Colon (tissue), 2 donors: Measurements from ENCODE around the gene SH2D4B.

Experiments
- FAIRE-seq: peaks from 2 replicates; lab custom pipeline; 2012; peaks lifted over from hg19 to GRCh38; lab: Jason Lieb, UNC
- donor health status: control.
- donor health status: control.

SH2D4B gene

DNA sequence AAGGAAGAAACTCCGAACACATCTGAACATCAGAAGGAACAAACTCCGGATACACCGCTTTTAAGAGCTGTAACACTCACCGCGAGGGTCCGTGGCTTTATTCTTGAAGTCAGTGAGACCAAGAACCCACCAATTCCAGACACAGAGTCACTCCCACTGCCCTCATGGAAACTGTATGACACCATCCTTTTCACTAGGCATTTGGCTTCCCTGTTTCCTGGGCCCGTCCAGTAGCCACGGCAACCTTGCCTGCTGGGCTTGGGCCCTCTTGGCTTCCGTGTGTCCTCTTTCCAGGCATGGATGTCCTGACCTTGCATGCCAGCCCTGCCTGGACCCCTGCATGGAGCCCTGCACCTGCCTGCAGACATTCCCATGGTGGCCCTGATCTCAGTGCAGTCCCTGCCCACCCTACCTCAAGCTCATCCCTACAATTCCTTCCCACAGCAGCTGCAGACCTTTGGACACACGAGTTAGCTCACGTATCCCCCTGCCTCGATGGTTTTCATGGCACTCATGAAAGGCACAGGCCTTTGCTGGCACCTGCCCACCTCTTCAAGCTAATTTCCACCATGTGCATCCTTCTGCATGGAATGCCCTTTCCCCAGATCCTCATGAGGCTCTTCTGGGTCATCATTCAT lies 6.7 kb downstream of the SH2D4B start:
- no peak for FAIRE-seq

- FAIRE-seq: no peak
These were observed 7.7 kb downstream of the SH2D4B start for GRCh38 chr10:80545258-80545881.

GRCh38 chr10:80552151-80552646 lies 14.5 kb downstream of the SH2D4B start:
- FAIRE-seq: no peak

- FAIRE-seq: no peak
These were observed 15.7 kb downstream of the SH2D4B start for GRCh38 chr10:80553436-80553835.

- FAIRE-seq: no peak
These were observed 16.3 kb downstream of the SH2D4B start for GRCh38 chr10:80554050-80554449.

- no peak for FAIRE-seq
These were observed 17.7 kb downstream of the SH2D4B start for GRCh38 chr10:80555415-80555814.

GRCh38 chr10:80561950-80562349 lies 24.2 kb downstream of the SH2D4B start:
- no peak for FAIRE-seq

GRCh38 chr10:80567292-80567691 lies 29.6 kb downstream of the SH2D4B start:
- no peak for FAIRE-seq

GRCh38 chr10:80569131-80569895 lies 31.6 kb downstream of the SH2D4B start:
- FAIRE-seq: no peak

- no peak for FAIRE-seq
These were observed 33.6 kb downstream of the SH2D4B start for GRCh38 chr10:80571352-80571751.

GRCh38 chr10:80579181-80579763 lies 41.6 kb downstream of the SH2D4B start:
- no peak for FAIRE-seq

DNA sequence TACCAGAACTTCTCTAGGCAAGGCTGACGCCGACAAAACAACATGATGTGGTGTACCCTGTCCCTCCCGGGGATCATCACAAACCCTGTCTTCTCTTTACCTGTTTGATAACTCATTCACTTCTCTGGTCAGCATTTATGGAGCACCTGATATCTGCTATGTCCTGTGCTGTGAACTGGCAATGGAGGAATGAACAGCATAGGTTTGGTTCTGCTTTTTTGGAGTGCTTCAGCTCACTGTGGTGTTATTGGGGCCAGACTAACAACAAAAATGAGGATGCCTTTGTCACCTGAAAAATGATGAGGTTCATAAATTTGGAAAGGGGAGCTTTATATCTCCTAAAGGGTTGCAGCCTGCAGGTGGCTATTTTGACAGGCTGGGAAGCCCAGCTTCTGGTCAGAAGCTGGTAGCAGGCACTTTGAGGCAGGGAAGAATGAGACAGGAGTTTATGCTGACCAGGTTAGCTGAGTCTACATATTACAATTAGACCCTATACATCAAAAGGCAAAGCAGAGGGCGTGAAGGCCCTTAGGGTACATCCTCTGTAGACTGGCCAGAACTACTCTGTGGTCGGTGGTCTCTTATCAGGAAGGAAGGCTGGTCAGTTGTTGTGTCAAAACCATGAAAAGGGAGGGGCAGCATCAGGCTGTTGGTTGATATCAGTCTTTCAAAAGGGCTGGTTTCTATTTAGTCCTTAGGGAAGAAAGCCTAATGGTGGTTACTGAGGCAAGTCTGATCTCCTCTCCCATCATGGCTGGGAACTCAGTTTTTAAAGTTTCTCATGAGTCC lies 42.3 kb downstream of the SH2D4B start:
- no peak for FAIRE-seq

DNA sequence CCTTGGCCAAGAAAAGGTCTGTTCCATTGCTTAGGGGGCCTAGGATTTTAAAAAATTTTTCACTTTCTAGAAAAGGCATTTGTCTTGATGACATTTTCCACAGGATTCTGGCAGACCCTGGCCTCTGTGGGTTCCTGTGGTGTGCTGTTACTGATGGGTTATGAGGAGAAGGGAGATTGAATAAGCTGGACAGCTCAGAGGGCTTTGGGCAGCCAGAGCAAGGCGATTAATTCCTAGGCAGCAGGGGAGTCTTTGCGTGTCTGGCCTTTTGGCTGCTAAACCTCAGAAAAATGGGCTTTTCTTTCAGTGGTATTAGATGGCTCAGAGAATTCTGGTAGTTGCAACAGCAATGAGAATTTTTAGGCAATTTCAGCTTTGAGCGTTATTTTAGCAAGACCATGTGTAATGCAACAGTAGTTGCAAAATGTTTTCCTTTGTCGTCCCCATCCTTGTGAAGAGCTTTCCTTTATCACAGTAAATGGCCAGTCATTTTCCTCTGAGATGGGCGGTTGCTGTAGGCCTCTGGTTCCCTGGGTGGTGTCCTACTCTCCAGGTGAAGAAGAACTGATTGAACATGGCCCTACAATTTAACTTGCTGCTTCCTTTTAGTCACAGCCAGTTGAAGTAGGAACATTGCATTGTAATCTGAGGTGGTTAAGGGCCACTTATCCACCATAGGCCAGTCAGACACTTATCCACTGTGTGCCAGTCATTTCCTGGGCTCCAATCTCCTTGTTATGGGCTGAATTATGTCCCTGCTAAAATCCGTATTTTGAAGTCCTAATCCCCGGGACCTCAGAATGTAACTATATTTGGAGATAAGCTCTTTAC lies 43.2 kb downstream of the SH2D4B start:
- FAIRE-seq: no peak

DNA sequence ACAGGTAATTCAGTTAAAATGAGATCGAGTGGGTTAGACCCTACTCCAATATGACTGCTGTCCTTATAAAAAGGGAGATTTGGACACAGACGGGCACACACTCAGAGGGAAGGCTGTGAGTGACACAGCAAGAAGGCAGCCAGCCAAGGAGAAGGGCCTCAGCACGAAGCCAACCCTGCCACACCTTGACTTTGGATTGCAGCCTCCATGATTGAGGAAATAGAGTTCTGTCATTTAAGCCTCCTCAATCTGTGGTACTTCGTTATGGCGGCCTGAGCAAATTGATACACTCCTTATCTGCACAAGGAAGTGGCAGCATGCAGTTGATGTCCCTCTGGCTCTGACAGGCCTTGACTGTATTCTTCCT lies 43.8 kb downstream of the SH2D4B start:
- FAIRE-seq: no peak

DNA sequence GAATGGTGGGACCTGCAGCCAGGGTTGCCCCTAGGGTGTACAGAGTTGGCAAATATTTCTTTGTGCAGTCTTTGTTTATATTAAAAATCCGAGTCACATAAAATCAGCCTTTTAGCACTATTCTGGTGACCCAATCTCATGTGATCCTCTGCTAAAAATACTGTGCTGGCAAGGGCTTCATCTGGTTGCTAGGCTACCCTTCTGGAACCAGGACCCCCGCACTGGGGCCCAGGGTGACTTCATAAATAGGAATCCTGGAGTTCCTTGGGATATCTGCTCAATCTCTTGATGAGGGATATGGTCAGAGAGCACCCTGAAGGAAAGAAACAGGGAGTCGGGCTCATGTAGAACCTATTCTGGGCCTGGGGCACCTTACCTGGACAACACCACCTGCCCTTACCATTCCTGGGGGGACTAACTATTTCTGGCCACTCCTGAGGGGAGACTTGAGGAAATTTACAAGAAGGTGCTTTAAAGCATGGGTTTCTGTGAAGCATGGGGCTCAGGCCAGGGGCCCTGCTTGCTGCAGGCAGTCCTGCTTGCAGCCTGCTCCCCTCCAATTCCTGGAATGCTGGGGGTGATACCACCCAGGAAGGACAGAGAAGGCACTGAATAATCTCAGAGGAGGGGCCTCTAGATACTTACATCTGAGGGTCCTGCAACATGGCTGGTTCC lies 44.7 kb downstream of the SH2D4B start:
- no peak for FAIRE-seq

- FAIRE-seq: no peak
These were observed 46.0 kb downstream of the SH2D4B start for GRCh38 chr10:80583685-80584084.

GRCh38 chr10:80585812-80586211 lies 48.1 kb downstream of the SH2D4B start:
- no peak for FAIRE-seq

- FAIRE-seq: no peak
These were observed 50.8 kb downstream of the SH2D4B start for GRCh38 chr10:80588546-80588945.

DNA sequence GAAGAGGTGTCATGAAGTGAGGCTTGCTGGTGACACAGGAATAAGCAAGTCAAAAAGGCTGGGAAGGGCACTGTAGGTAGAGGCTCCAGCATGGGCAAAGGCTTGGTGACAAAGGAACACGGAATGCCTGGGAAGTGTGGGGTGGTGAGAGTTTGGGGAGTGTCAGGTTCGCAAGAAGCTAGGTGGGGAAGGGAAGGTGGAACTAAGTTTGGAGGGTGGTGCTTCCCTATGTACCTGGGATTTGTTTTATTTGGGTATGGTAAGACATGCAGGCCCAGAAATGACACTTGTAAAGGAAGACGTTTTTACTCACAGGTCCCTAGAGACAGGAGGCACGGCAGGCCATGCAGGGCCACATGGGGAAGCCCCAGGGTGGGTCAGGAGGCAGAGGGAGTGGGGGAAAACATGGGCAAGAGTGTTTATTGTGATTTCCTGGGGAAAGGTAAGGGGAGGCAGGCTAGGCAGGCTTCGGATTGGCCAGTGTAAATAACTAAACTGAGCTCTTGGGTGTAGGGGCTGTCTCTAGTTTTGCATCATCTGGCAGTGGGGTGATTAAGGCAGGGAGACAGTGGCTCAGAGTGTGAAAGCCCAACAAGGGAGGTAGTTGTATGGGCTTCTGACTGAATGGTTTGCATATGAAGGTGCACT lies 52.1 kb downstream of the SH2D4B start:
- no peak for FAIRE-seq

DNA sequence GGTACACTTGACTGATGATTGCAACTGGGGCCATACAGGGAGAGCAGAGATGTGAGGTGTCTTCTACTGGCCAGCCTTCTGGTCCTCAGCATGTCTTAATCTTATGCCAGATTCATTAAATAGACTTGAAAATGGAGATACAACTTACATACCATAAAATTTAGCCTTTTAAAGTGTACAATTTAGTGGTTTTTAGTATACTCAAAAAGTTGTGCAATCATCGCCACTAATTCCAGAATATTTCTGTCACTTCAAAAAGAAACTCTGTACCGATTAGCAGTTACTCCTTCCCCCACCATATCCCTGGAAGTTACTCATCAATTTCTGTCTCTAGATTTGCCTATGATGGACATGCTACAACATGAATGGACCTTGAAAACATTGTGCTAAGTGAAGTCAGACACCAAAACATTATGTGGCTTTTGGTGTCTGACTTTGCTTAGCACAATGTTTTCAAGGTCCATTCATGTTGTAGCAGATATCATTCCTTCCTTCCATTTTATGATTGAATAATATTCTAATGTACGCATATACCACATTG lies 53.0 kb downstream of the SH2D4B start:
- no peak for FAIRE-seq
